Measurements from ENCODE around the gene CHRDL1. TPM values are rescaled to one million over a fixed set of nuclear protein-coding genes. Genes with fewer than 3 reads are reported as not detected.
A peak's percentile ranks its signal among the peaks of the same experiment; 100 is the strongest.
"Not testable (repeated sequence)": the region's sequence is repeated elsewhere in the genome, so short reads cannot be mapped to it uniquely, and the experiment has no call there.

The CHRDL1 gene
- total and polyA plus RNA-seq, 8 donors = 2.6 to 140 (median 6.8) TPM

GRCh38 chrX:110665223-110666002 lies 130.2 kb downstream of the CHRDL1 start:
- DNase-seq = peak; percentile 28 to 49
- Histone ChIP-seq H3K4me3 (no peak overlapping the region), H3K9me3 (no peaks in the 10 kb centered on the region), H3K27ac (no peak overlapping the region), H3K36me3 (no peaks in the 10 kb centered on the region), H3K27me3 (no peaks in the 10 kb centered on the region), H3K4me1 (no peaks in the 10 kb centered on the region)
- intact Hi-C loops (cut with DNase I; ENCODE audit: low total_unique reads) = no loop called here
- whole genome bisulfite sequencing, 5 donors = 29 to 41% (median 33%) methylated on average over 3 of the region's 3 CpGs
- TF ChIP-seq POLR2AphosphoS5 (IDR thresholded peaks at IDR 0.05) = no peak
- no peak for TF ChIP-seq POLR2A (IDR thresholded peaks at IDR 0.05)
- TF ChIP-seq EP300 (IDR thresholded peaks at IDR 0.05) = no peak
- TF ChIP-seq, protein P1, sequence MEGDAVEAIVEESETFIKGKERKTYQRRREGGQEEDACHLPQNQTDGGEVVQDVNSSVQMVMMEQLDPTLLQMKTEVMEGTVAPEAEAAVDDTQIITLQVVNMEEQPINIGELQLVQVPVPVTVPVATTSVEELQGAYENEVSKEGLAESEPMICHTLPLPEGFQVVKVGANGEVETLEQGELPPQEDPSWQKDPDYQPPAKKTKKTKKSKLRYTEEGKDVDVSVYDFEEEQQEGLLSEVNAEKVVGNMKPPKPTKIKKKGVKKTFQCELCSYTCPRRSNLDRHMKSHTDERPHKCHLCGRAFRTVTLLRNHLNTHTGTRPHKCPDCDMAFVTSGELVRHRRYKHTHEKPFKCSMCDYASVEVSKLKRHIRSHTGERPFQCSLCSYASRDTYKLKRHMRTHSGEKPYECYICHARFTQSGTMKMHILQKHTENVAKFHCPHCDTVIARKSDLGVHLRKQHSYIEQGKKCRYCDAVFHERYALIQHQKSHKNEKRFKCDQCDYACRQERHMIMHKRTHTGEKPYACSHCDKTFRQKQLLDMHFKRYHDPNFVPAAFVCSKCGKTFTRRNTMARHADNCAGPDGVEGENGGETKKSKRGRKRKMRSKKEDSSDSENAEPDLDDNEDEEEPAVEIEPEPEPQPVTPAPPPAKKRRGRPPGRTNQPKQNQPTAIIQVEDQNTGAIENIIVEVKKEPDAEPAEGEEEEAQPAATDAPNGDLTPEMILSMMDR (IDR thresholded peaks at IDR 0.05) = peak in 2 of 7 experiments; percentile 13 to 31

DNA sequence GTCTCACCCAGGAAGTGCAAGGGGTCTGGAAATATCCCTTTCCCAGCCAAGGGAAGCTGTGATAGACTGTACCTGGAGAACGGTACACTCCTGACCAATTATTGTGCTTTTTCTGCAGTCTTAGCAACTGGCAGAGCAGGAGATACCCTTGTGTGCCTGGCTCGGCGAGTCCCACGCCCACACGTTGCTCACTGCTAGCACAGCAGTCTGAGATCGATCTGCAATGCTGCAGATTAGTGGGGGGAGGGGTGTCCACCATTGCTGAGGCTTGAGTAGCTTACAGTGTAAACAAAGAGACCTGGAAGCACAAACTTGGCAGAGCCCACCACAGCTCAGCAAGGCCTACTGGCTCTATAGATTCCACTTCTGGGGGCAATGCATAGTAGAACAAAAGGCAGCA lies 138.5 kb downstream of the CHRDL1 start:
- Histone ChIP-seq H3K4me1 (no peaks in the 10 kb centered on the region), H3K36me3 (no peaks in the 10 kb centered on the region), H3K9me3 (peaks cover 0 to 32% (median 1%) of the 10 kb centered on the region in 4 donors), H3K4me3 (no peak overlapping the region), H3K27ac (no peak overlapping the region), H3K27me3 (peaks cover 0 to 6% (median 0%) of the 10 kb centered on the region in 3 donors)
- intact Hi-C loops (cut with DNase I; ENCODE audit: low total_unique reads) = no loop called here
- WGBS, 5 donors = 46 to 78% (median 58%) methylated on average over 2 to 6 of the region's 6 CpGs
- TF ChIP-seq, protein P1 (IDR thresholded peaks at IDR 0.05) = no peak
- TF ChIP-seq POLR2A (IDR thresholded peaks at IDR 0.05) (no peak), EP300 (IDR thresholded peaks at IDR 0.05) (no peak), POLR2AphosphoS5 (IDR thresholded peaks at IDR 0.05) (no peak)
- DNase-seq = peak in 1 of 2 donors; percentile 6

DNA sequence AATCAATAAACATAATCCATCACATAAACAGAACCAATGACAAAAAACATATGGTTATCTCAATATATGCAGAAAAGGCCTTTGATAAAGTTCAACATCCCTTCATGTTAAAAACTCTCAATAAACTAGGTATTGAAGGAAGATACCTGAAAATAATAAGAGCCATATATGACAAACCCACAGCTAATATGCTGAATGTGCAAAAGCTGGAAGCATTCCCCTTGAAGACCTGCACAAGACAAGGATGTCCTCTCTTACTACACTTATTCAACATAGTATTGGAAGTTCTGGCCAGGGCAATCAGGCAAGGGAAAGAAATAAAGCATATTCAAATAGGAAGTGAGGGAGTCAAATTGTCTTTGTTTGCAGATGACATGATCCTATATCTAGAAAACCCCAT lies 141.3 kb downstream of the CHRDL1 start:
- H3K4me3 ChIP-seq; DNase-seq; H3K27ac ChIP-seq; H3K4me1 ChIP-seq; H3K36me3 ChIP-seq; H3K27me3 ChIP-seq; intact Hi-C loops (cut with DNase I; ENCODE audit: low total_unique reads): not testable (repeated sequence)
- H3K9me3 ChIP-seq = peaks cover 0 to 32% (median 2%) of the 10 kb centered on the region in 4 donors

DNA sequence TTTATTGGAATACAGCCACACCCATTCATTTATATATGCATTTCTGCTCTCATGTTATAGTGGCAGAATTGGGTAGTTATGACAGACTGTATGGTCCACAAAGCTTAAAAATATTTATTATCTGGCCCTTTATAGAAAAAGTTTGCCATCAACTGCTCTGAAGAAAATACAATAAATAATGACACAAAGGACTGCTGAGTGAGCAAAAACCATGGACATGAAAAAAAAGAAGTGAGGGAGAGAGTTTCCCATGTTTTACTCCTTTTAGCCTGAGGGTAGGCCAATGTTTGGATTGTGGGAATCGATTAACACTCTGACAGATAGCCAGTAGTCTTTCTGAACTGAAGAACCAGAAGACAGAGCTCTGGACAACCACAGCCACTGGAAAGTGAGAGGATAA lies 149.2 kb downstream of the CHRDL1 start:
- no peaks in the 10 kb centered on the region for H3K36me3 ChIP-seq
- no peak overlapping the region for H3K4me3 ChIP-seq
- H3K27ac ChIP-seq = no peak overlapping the region
- DNase-seq = no peak
- intact Hi-C loops (cut with DNase I; ENCODE audit: low total_unique reads) = no loop called here
- WGBS, 5 donors = 58 to 91% (median 80%) methylated on average over 1 of the region's 1 CpG
- no peaks in the 10 kb centered on the region for H3K4me1 ChIP-seq
- H3K9me3 ChIP-seq = peaks cover 0 to 11% (median 0%) of the 10 kb centered on the region in 4 donors
- TF ChIP-seq EP300 (IDR thresholded peaks at IDR 0.05) (no peak), POLR2AphosphoS5 (IDR thresholded peaks at IDR 0.05) (no peak), POLR2A (IDR thresholded peaks at IDR 0.05) (no peak)
- TF ChIP-seq, protein P1 (IDR thresholded peaks at IDR 0.05) = no peak
- no peaks in the 10 kb centered on the region for H3K27me3 ChIP-seq
